HFFc6 (cell line): ENCODE results near the gene PSMB2. TPM values are rescaled to one million over a fixed set of nuclear protein-coding genes. Genes with fewer than 3 reads are reported as not detected.

Experiments
- DNase-seq: peaks from one replicate; pipeline ENCODE4 v3.0.0-alpha.2; 2018
- H3K27ac Mint-ChIP-seq: 2 replicates; pipeline ENCODE4 v1.8.0; 2020; ENCODE audit warnings: mild to moderate bottlenecking, mixed read lengths
- H3K27me3 Mint-ChIP-seq: 2 replicates; pipeline ENCODE4 v1.8.0; 2021; ENCODE audit warnings: mild to moderate bottlenecking, moderate library complexity, mixed read lengths; ENCODE audit not compliant: insufficient read depth
- H3K36me3 Mint-ChIP-seq: 2 replicates; pipeline ENCODE4 v1.8.0; 2021; ENCODE audit warnings: low read depth, mixed read lengths
- H3K4me1 Mint-ChIP-seq: 2 replicates; pipeline ENCODE4 v1.8.0; 2020; ENCODE audit warnings: low read depth, mixed read lengths
- H3K4me3 Mint-ChIP-seq: 2 replicates; pipeline ENCODE4 v1.8.0; 2020; ENCODE audit warnings: mild to moderate bottlenecking, moderate library complexity, mixed read lengths
- H3K9me3 Mint-ChIP-seq: 2 replicates; pipeline ENCODE4 v1.8.0; 2020; ENCODE audit warnings: mild to moderate bottlenecking, mixed read lengths
- total RNA-seq, 6 experiments: library from RNA; stranded (reverse); fragmentation: NEBNext Ultra II Directional; extraction: Animal tissue kit (Norgen Biotek cat#: 25700); gene quantifications; 2 replicates in 1 of 6; 3 replicates in 5 of 6; pipeline ENCODE4 v1.2.3, GENCODE V29; 2021
- TF ChIP-seq, protein P1 (sequence below): fragments of 200-600 bp; sonication (generic); IDR thresholded peaks from 2 replicates; pipeline ENCODE4 v1.5.0; 2021; ENCODE audit warnings: antibody characterized with exemption, mild to moderate bottlenecking

Gene PSMB2
- total RNA-seq, 6 experiments from 2014 or later, result 80.8 to 117 (median 98.1) TPM

DNA sequence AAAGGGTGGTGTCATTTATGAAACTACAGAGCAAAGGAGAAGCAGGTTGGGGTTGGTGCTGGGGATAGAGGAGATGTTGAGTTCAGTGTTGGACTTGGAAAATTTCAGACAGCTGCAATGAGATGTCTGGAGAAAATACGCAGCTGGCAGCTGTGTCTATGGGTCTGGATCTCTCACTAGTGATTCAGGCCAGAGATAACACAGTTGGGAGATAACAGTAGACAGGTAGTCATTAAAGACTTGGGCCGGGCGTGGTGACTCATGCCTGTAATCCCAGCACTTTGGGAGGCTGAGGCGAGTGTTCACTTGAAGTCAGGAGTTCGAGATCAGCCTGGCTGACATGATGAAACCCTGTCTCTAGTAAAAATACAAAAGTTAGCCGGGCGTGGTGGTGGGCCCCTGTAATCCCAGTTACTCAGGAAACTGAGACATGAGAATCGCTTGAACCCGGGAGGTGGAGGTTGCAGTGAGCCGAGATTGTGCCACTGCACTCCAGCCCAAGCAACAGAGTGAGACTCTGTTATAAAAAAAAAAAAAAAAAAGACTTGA, 70.7 kb downstream of the PSMB2 start:
- H3K27ac Mint-ChIP-seq, result peak overlapping the region; percentile 11
- H3K4me3 Mint-ChIP-seq, result no peak overlapping the region
- H3K36me3 Mint-ChIP-seq, result no peaks in the 10 kb centered on the region
- H3K9me3 Mint-ChIP-seq, result no peaks in the 10 kb centered on the region
- peaks cover 19% of the 10 kb centered on the region for H3K27me3 Mint-ChIP-seq
- TF ChIP-seq, protein P1, sequence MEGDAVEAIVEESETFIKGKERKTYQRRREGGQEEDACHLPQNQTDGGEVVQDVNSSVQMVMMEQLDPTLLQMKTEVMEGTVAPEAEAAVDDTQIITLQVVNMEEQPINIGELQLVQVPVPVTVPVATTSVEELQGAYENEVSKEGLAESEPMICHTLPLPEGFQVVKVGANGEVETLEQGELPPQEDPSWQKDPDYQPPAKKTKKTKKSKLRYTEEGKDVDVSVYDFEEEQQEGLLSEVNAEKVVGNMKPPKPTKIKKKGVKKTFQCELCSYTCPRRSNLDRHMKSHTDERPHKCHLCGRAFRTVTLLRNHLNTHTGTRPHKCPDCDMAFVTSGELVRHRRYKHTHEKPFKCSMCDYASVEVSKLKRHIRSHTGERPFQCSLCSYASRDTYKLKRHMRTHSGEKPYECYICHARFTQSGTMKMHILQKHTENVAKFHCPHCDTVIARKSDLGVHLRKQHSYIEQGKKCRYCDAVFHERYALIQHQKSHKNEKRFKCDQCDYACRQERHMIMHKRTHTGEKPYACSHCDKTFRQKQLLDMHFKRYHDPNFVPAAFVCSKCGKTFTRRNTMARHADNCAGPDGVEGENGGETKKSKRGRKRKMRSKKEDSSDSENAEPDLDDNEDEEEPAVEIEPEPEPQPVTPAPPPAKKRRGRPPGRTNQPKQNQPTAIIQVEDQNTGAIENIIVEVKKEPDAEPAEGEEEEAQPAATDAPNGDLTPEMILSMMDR, result no peak
- peaks cover 48% of the 10 kb centered on the region for H3K4me1 Mint-ChIP-seq
- DNase-seq, result no peak

DNA sequence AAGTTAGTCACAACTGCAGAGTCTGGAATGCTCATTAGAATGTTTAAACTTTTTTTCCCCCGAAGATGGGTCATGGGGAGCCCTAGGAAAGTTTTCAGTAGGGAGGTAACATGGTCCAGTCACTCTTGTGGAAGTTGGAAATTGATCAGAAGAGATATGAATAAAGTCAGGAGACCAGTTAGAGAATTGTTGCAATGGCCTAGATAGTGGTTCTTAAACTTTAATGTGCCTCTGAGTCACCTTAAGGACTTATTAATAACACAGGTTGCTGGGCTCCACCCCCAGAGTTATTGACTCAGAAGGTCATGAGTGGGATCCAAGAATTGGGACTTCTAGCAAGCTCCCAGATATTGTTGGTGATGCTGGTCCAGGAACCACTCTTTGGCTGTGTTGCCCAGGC, 71.4 kb downstream of the PSMB2 start:
- Mint-ChIP-seq H3K4me3 (no peak overlapping the region), H3K4me1 (peaks cover 48% of the 10 kb centered on the region), H3K27ac (peak overlapping the region; percentile 19), H3K27me3 (peaks cover 13% of the 10 kb centered on the region; the same call in 1 of the 2 replicates), H3K9me3 (no peaks in the 10 kb centered on the region), H3K36me3 (no peaks in the 10 kb centered on the region)
- TF ChIP-seq, protein P1, result no peak
- DNase-seq, result peak; percentile 70

- H3K27me3 Mint-ChIP-seq, result peaks cover 9% of the 10 kb centered on the region; the same call in 1 of the 2 replicates
- TF ChIP-seq, protein P1, result peak; percentile 95
- H3K4me3 Mint-ChIP-seq, result no peak overlapping the region
- H3K36me3 Mint-ChIP-seq, result no peaks in the 10 kb centered on the region
- H3K4me1 Mint-ChIP-seq, result peaks cover 58% of the 10 kb centered on the region
- DNase-seq, result peak; percentile 51
- no peaks in the 10 kb centered on the region for H3K9me3 Mint-ChIP-seq
- H3K27ac Mint-ChIP-seq, result no peak overlapping the region; the same call in 1 of the 2 replicates
Observed at GRCh38 chr1:35568975-35569395, 72.3 kb downstream of the PSMB2 start.

DNA sequence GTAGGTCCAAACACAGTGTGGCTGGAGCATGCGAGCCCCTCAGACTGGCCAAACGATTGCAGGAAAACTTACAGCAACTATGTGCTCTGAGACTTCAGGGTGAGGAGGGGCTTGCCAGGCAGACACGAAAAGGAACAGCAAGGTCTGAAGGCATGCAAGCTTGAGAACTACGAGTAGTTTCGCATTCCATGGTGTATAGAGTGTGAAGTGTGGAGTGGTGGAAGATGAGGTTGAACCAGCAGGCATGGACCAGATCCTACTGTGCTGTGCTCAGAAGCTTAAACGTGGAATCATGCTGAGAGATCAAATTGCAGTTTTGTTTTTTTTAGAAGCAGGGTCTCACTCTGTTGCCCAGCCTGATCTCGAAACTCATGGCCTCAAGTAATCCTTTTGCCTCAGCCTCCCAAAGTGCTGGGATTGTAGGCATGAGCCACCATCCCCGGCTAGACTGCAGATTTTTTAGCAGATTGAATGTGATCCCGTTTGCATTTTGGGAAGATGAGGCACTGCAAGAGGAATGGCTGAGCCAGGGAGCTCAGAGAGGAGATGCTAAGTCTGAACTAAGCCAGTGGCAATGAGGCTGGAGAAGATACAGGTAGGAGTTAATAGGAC, 73.3 kb downstream of the PSMB2 start:
- Mint-ChIP-seq H3K4me1 (peaks cover 59% of the 10 kb centered on the region), H3K36me3 (no peaks in the 10 kb centered on the region), H3K27me3 (peaks cover 9% of the 10 kb centered on the region; the same call in 1 of the 2 replicates), H3K9me3 (no peaks in the 10 kb centered on the region), H3K4me3 (no peak overlapping the region), H3K27ac (no peak overlapping the region)
- DNase-seq, result no peak
- TF ChIP-seq, protein P1, result no peak

GRCh38 chr1:35565742-35566133, 75.6 kb downstream of the PSMB2 start:
- Mint-ChIP-seq H3K27me3 (peaks cover 3% of the 10 kb centered on the region), H3K4me1 (peaks cover 56% of the 10 kb centered on the region), H3K36me3 (no peaks in the 10 kb centered on the region), H3K4me3 (no peak overlapping the region), H3K9me3 (no peaks in the 10 kb centered on the region), H3K27ac (no peak overlapping the region)
- DNase-seq, result no peak
- TF ChIP-seq, protein P1, result no peak
